Measurements from ENCODE around the gene SLC22A13. TPM values are rescaled to one million over a fixed set of nuclear protein-coding genes. Genes with fewer than 3 reads are reported as not detected.

SLC22A13 gene
- 0.79 and 2.3 TPM in 2 replicates for total RNA-seq (2011; cell fraction: chromatin; rRNA removed; ENCODE audit: low replicate concordance)
- 0.92 and 1.8 TPM in 2 replicates for total RNA-seq (2011; cell fraction: nucleolus; rRNA removed)
- 0.88 and 1.6 TPM in 2 replicates for total RNA-seq (2011; cell fraction: nucleoplasm; rRNA removed)
- total RNA-seq (2014; rRNA removed) (not detected in 2 replicates), total RNA-seq (2014; rRNA removed; fragmentation: Illumina TruSeq; extraction: Trizol) (0.13 and 0.18 TPM in 2 replicates), total RNA-seq (2015; rRNA removed; fragmentation: Illumina TruSeq; extraction: Trizol) (0.30 and 0.36 TPM in 2 replicates), total RNA-seq (2021) (0.29 and 0.49 TPM in 2 replicates), polyA plus RNA-seq (2011; rRNA removed) (0.15 and 0.19 TPM in 2 replicates), polyA plus RNA-seq (2014; fragmentation: Illumina TruSeq; extraction: Trizol) (0.07 and 0.15 TPM in 2 replicates), polyA plus RNA-seq (2014; fragmentation: Nextera tagmentation; extraction: Ambion mirVana) (not detected), polyA plus RNA-seq (2014; rRNA removed) (0.09 TPM in 1 of 2 replicates, not detected in the other), polyA minus RNA-seq (2011; rRNA and poly(A)+ RNA removed) (0.27 and 0.46 TPM in 2 replicates), Bru-seq, nascent RNA (percentile 40 among the genes with signal in this experiment), BruChase-seq, experiment 1, labeled RNA remaining after a 2-hour chase (percentile 48 among the genes with signal in this experiment), BruChase-seq, experiment 2, labeled RNA remaining after a 6-hour chase (percentile 44 among the genes with signal in this experiment)
- 0.07 and 0.19 TPM in 2 replicates for polyA plus RNA-seq (2011; cell fraction: cytosol; rRNA removed)
- polyA plus RNA-seq (2011; cell fraction: nucleus; rRNA removed), result 1.2 and 1.3 TPM in 2 replicates
- polyA plus RNA-seq (2012), result 0.25 and 0.28 TPM in 2 replicates
- not detected in 2 replicates for polyA minus RNA-seq (2011; cell fraction: cytosol; rRNA and poly(A)+ RNA removed)
- 0.56 and 0.81 TPM in 2 replicates for polyA minus RNA-seq (2011; cell fraction: nucleus; rRNA and poly(A)+ RNA removed)
- long read RNA-seq, experiment 1, result 0 reads
- long read RNA-seq, experiment 2, result 0 reads
- long read RNA-seq, experiment 3, result 0 reads

DNA sequence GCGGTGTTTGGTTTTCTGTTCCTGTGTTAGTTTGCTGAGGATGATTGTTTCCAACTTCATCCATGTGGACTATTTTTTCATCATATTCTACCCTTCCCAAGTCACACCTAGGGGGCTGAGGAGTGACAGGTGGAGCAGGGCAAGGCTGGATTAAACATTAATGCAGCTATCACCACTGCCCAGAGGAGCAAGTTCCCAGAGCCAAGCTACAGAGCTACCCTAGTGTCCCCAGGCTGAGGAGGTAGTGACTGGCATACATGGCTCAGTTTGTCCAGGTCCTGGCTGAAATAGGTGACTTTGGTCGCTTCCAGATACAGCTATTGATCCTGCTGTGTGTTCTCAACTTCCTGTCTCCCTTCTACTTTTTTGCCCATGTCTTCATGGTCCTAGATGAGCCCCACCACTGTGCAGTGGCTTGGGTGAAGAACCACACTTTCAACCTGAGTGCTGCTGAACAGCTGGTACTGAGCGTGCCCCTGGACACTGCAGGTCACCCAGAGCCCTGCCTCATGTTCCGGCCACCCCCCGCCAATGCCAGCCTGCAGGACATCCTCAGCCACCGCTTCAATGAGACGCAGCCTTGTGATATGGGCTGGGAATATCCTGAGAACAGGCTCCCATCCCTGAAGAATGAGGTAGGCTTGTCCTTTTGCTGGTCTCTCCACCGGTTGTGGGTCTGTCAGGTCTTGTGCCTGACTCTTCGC is at the start of gene SLC22A13:
SLC22A13 (plus strand) TSS at position 209 of the 704 bp plus-strand sequence; CDS start at position 258, 49 bp downstream.
- Histone ChIP-seq H3K27ac (ENCODE audit: extremely low read depth, low read depth, low read length) (no peak within 1 kb of the TSS), H3K4me3 (no peak within 1 kb of the TSS), H3K79me2 (ENCODE audit: control insufficient read depth, insufficient read depth, low read length) (no peaks in the 10 kb centered on the region), H3K9me1 (ENCODE audit: control insufficient read depth, insufficient read depth, low read length) (no peaks in the 10 kb centered on the region), H3K9me3 (replicated peaks; ENCODE audit: control insufficient read depth, insufficient read depth, low read depth, low read length) (no peaks in the 10 kb centered on the region), H3K4me2 (ENCODE audit: insufficient read depth, low read length) (peak within 1 kb of the TSS; percentile 32), H4K20me1 (replicated peaks; ENCODE audit: control insufficient read depth, insufficient read depth, low read length) (peaks cover 5% of the 10 kb centered on the region; the same call in 1 of the 2 replicates), H3K27me3 (ENCODE audit: control insufficient read depth in 2 of 2, insufficient read depth in 2 of 2, low read length in 2 of 2) (peaks cover 0 to 7% of the 10 kb centered on the region in 2 experiments; a peak in 1 of 5 replicates), H3K36me3 (ENCODE audit: control insufficient read depth, insufficient read depth, low read length) (no peaks in the 10 kb centered on the region), H2AFZ (ENCODE audit: low read depth, low read length) (no peak within 1 kb of the TSS), H3K9ac (ENCODE audit: insufficient read depth in 1 of 2, low read depth in 2 of 2, low read length in 2 of 2) (no peak within 1 kb of the TSS; a peak in 1 of 4 replicates), H3K4me1 (replicated peaks in 1 of 2; ENCODE audit: control insufficient read depth in 2 of 2, insufficient read depth in 2 of 2, low read length in 2 of 2) (peaks cover 4 to 13% of the 10 kb centered on the region in 2 experiments; a peak in 2 of 5 replicates)
- FAIRE-seq (no peak), DNase-seq (ENCODE audit: extremely low read depth in 1 of 4, low spot score in 3 of 4) (no peak), ATAC-seq (no peak)
- intact Hi-C loops (cut with micrococcal nuclease) (no loop called here), in situ Hi-C loops (cut with MboI) (no loop called here)
- WGBS (ENCODE audit: insufficient coverage, low coverage, missing lambda C conversion rate), result 18% methylated on average over 8 of the region's 9 CpGs
- BruUV-seq (replicated peaks), result no TSS peak
- POLR2A ChIA-PET, result interaction anchor here (1.0 to 1.2 kb wide), 2 partner anchors 9 to 14 kb away, joined by 3 to 4 read pairs; no protein-coding TSS in a partner anchor
- CTCF ChIA-PET (ENCODE audit: low intra/inter-chr PET ratio), result no interaction called here
- TF ChIP-seq POLR2A (conservative IDR thresholded peaks at IDR 0.05) (no peak), NCOA4 (IDR thresholded peaks at IDR 0.05; ENCODE audit: partially characterized antibody) (no peak), C11orf30 (IDR thresholded peaks at IDR 0.05; ENCODE audit: low read depth) (no peak), SOX6 (IDR thresholded peaks at IDR 0.05) (no peak), ZKSCAN3 (CRISPR knock-in tag; IDR thresholded peaks at IDR 0.05) (no peak), CBFA2T3 (IDR thresholded peaks at IDR 0.05) (no peak), ZNF699 (CRISPR knock-in tag; IDR thresholded peaks at IDR 0.05; ENCODE audit: insufficient replicate concordance) (no peak), PATZ1 (CRISPR knock-in tag; IDR thresholded peaks at IDR 0.05; ENCODE audit: borderline replicate concordance) (no peak), ETS2 (tag; IDR thresholded peaks at IDR 0.05; ENCODE audit: borderline replicate concordance, poor library complexity, severe bottlenecking) (no peak)
- TF ChIP-seq, protein P1, sequence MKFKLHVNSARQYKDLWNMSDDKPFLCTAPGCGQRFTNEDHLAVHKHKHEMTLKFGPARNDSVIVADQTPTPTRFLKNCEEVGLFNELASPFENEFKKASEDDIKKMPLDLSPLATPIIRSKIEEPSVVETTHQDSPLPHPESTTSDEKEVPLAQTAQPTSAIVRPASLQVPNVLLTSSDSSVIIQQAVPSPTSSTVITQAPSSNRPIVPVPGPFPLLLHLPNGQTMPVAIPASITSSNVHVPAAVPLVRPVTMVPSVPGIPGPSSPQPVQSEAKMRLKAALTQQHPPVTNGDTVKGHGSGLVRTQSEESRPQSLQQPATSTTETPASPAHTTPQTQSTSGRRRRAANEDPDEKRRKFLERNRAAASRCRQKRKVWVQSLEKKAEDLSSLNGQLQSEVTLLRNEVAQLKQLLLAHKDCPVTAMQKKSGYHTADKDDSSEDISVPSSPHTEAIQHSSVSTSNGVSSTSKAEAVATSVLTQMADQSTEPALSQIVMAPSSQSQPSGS (CRISPR knock-in tag; IDR thresholded peaks at IDR 0.05), result no peak

All from K562 (cell line).